Skin epidermis (tissue), 12 donors: ENCODE results near the gene DDX23.
"Not testable (repeated sequence)": the region's sequence is repeated elsewhere in the genome, so short reads cannot be mapped to it uniquely, and the experiment has no call there.

ENCODE experiments used
- H3K27ac ChIP-seq, 21 experiments: fragments of 200-600 bp; sonication (generic) in 11 of 21; one replicate each; pipeline ENCODE4 v1.5.0; 2020; ENCODE audit warnings: mild to moderate bottlenecking in 3 of 21, inconsistent platforms in 2 of 21, moderate library complexity in 2 of 21
- H3K4me3 ChIP-seq, 7 experiments: fragments of 200-600 bp; sonication (generic) in 2 of 7; one replicate each; pipeline ENCODE4 v1.5.0; 2020; ENCODE audit warnings: inconsistent platforms in 2 of 7, mild to moderate bottlenecking in 2 of 7, moderate library complexity in 1 of 7

Gene DDX23

GRCh38 chr12:48865281-48866051 lies 13.5 kb upstream of the DDX23 start, which contains the start of gene RND1:
Gene RND1, minus strand, starts transcription at chr12:48865870. Its CDS starts 103 bp downstream, at chr12:48865767.
- H3K4me3 ChIP-seq = peak within 1 kb of the TSS; percentile 30 to 51 (median 45)
- H3K27ac ChIP-seq = peak within 1 kb of the TSS in 11 of 21 experiments; percentile 1 to 79 (median 52)

- no peak overlapping the region for H3K27ac ChIP-seq
These were observed 11.3 kb upstream of the DDX23 start for GRCh38 chr12:48863291-48863690.

GRCh38 chr12:48862760-48863159 lies 10.8 kb upstream of the DDX23 start:
- no peak overlapping the region for H3K27ac ChIP-seq
- H3K4me3 ChIP-seq = no peak overlapping the region

More at GRCh38 chr12:48863291-48863690, 11.3 kb upstream of the DDX23 start:
- H3K4me3 ChIP-seq = no peak overlapping the region

- Histone ChIP-seq H3K27ac (no peak overlapping the region), H3K4me3 (no peak overlapping the region)
These were observed 9.1 kb upstream of the DDX23 start for GRCh38 chr12:48861111-48861510.

GRCh38 chr12:48860236-48860635 lies 8.3 kb upstream of the DDX23 start:
- not testable (repeated sequence) for H3K4me3 ChIP-seq, H3K27ac ChIP-seq

GRCh38 chr12:48859607-48860006 lies 7.6 kb upstream of the DDX23 start:
- H3K27ac ChIP-seq = no peak overlapping the region
- no peak overlapping the region for H3K4me3 ChIP-seq

GRCh38 chr12:48858043-48858442 lies 6.1 kb upstream of the DDX23 start:
- Histone ChIP-seq H3K4me3 (no peak overlapping the region), H3K27ac (no peak overlapping the region)

- Histone ChIP-seq H3K4me3 (no peak overlapping the region), H3K27ac (no peak overlapping the region)
These were observed 5.5 kb upstream of the DDX23 start for GRCh38 chr12:48857278-48857994.

- H3K27ac ChIP-seq = no peak overlapping the region
- no peak overlapping the region for H3K4me3 ChIP-seq
These were observed 4.4 kb upstream of the DDX23 start for GRCh38 chr12:48856379-48856778.

- H3K4me3 ChIP-seq, H3K27ac ChIP-seq: not testable (repeated sequence)
These were observed 3.0 kb upstream of the DDX23 start for GRCh38 chr12:48854932-48855331.

- H3K4me3 ChIP-seq = no peak overlapping the region
- no peak overlapping the region for H3K27ac ChIP-seq
These were observed 2.5 kb upstream of the DDX23 start for GRCh38 chr12:48854488-48854887.

- peak overlapping the region; percentile 8 to 98 (median 83) for H3K27ac ChIP-seq
- H3K4me3 ChIP-seq = peak overlapping the region; percentile 34 to 98 (median 91)
These were observed 1.0 kb upstream of the DDX23 start for GRCh38 chr12:48852734-48853688.

- not testable (repeated sequence) for H3K4me3 ChIP-seq, H3K27ac ChIP-seq
These were observed 9.9 kb downstream of the DDX23 start for GRCh38 chr12:48842021-48842420.

- no peak overlapping the region for H3K4me3 ChIP-seq
- no peak overlapping the region for H3K27ac ChIP-seq
These were observed 13.9 kb downstream of the DDX23 start for GRCh38 chr12:48838048-48838447.

GRCh38 chr12:48832321-48833060 lies 19.5 kb downstream of the DDX23 start:
- Histone ChIP-seq H3K27ac (no peak overlapping the region), H3K4me3 (no peak overlapping the region)

- no peak overlapping the region for H3K27ac ChIP-seq
These were observed 20.7 kb downstream of the DDX23 start for GRCh38 chr12:48831257-48831656.

GRCh38 chr12:48828841-48829575 lies 23.0 kb downstream of the DDX23 start:
- Histone ChIP-seq H3K27ac (no peak overlapping the region), H3K4me3 (no peak overlapping the region)

More at GRCh38 chr12:48831257-48831656, 20.7 kb downstream of the DDX23 start:
- H3K4me3 ChIP-seq = no peak overlapping the region

- H3K27ac ChIP-seq = no peak overlapping the region
- no peak overlapping the region for H3K4me3 ChIP-seq
These were observed 23.7 kb downstream of the DDX23 start for GRCh38 chr12:48828293-48828692.
